Left lung (tissue), 10 donors: ENCODE data around the gene EFCAB7. TPM values are rescaled to one million over a fixed set of nuclear protein-coding genes. Genes with fewer than 3 reads are reported as not detected.

Experiments
- ATAC-seq: fragments of 200-7000 bp; cut with Tn5 transposase; one replicate; pipeline ENCODE4 v1.9.1; 2020; ENCODE audit warnings: moderate library complexity
- DNase-seq, 4 donors: peaks; one replicate each; pipeline ENCODE4 v3.0.0-alpha.2; 2013 to 2020
- H3K27ac ChIP-seq, 2 donors: fragments of 200-600 bp; sonication (generic) in 1 of 2; one replicate each; pipeline versions ENCODE4 v1.5.0 to v1.8.0; 2020 to 2021
- H3K27me3 ChIP-seq, 2 donors: fragments of 200-600 bp; sonication (generic) in 1 of 2; one replicate each; pipeline versions ENCODE4 v1.5.0 to v1.8.0; 2020 to 2021
- H3K36me3 ChIP-seq, 2 donors: fragments of 200-600 bp; sonication (generic) in 1 of 2; one replicate each; pipeline versions ENCODE4 v1.5.0 to v1.8.0; 2020 to 2021
- H3K4me1 ChIP-seq, 2 donors: fragments of 200-600 bp; one replicate each; pipeline ENCODE4 v1.8.0; 2021
- H3K4me3 ChIP-seq, 2 donors: fragments of 200-600 bp; sonication (generic) in 1 of 2; one replicate each; pipeline versions ENCODE4 v1.5.0 to v1.8.0; 2020 to 2021; ENCODE audit warnings: mild to moderate bottlenecking in 1 of 2
- H3K9me3 ChIP-seq, 2 donors: fragments of 200-600 bp; sonication (generic) in 1 of 2; one replicate each; pipeline versions ENCODE4 v1.5.0 to v1.8.0; 2020 to 2021
- CTCF ChIP-seq, 2 donors: fragments of 200-600 bp; sonication (generic) in 1 of 2; IDR thresholded peaks; one replicate each; pipeline versions ENCODE4 v1.5.0 to v1.8.0; 2021; ENCODE audit warnings: antibody characterized with exemption in 2 of 2
- intact Hi-C, 2 donors: fragments of 100-400 bp; cut with DNase I; formaldehyde crosslinking; loops; one replicate each; pipeline versions ENCODE4 v1.11.2 to v1.14.2; 2022
- polyA plus RNA-seq, 6 donors: library from polyadenylated mRNA; unstranded; fragments of 120-200 nt; gene quantifications; one replicate each; pipeline ENCODE4 v1.2.1, GENCODE V29; 2013; ENCODE audit not compliant: insufficient read length in 6 of 6
- total RNA-seq, 2 donors: library from RNA; stranded (reverse); fragmentation: NEBNext Ultra II Directional; extraction: Animal tissue kit (Norgen Biotek cat#: 25700); gene quantifications; one replicate each; pipeline ENCODE4 v1.2.1, GENCODE V29; 2021
- donor health status: DM: no; HTN: yes; CAD: no.
- donor health status: DM: no; HTN: no; CAD: no.

The EFCAB7 gene
- total and polyA plus RNA-seq, 8 donors = 6.8 to 32.6 (median 24.0) TPM

GRCh38 chr1:63545780-63546179, 22.5 kb downstream of the EFCAB7 start:
- Histone ChIP-seq H3K4me3 (no peak overlapping the region), H3K9me3 (no peaks in the 10 kb centered on the region), H3K27me3 (no peaks in the 10 kb centered on the region), H3K4me1 (no peaks in the 10 kb centered on the region), H3K27ac (no peak overlapping the region), H3K36me3 (peaks cover 0 to 4% of the 10 kb centered on the region in 2 donors)
- no peak for TF ChIP-seq CTCF (IDR thresholded peaks at IDR 0.05)
- ATAC-seq = no peak
- no peak for DNase-seq
- intact Hi-C loops = no loop called here

- Histone ChIP-seq H3K9me3 (no peaks in the 10 kb centered on the region), H3K27ac (no peak overlapping the region), H3K4me3 (no peak overlapping the region), H3K36me3 (peaks cover 0 to 4% of the 10 kb centered on the region in 2 donors), H3K4me1 (no peaks in the 10 kb centered on the region), H3K27me3 (no peaks in the 10 kb centered on the region)
- ATAC-seq (no peak), DNase-seq (no peak)
- intact Hi-C loops = no loop called here
- no peak for TF ChIP-seq CTCF (IDR thresholded peaks at IDR 0.05)
Measured at GRCh38 chr1:63547621-63548294, 24.4 kb downstream of the EFCAB7 start.

- intact Hi-C loops = no loop called here
- ATAC-seq = no peak
Measured at GRCh38 chr1:63548303-63548702, 25.0 kb downstream of the EFCAB7 start.

GRCh38 chr1:63548877-63549276, 25.6 kb downstream of the EFCAB7 start:
- intact Hi-C loops = no loop called here
- DNase-seq = no peak
- H3K4me3 ChIP-seq = no peak overlapping the region
- no peaks in the 10 kb centered on the region for H3K4me1 ChIP-seq
- TF ChIP-seq CTCF (IDR thresholded peaks at IDR 0.05) = no peak
- H3K27me3 ChIP-seq = no peaks in the 10 kb centered on the region
- H3K27ac ChIP-seq = no peak overlapping the region
- peaks cover 0 to 4% of the 10 kb centered on the region in 2 donors for H3K36me3 ChIP-seq
- H3K9me3 ChIP-seq = no peaks in the 10 kb centered on the region
- ATAC-seq = no peak

More at GRCh38 chr1:63548303-63548702, 25.0 kb downstream of the EFCAB7 start:
- Histone ChIP-seq H3K9me3 (no peaks in the 10 kb centered on the region), H3K36me3 (peaks cover 0 to 4% of the 10 kb centered on the region in 2 donors), H3K27me3 (no peaks in the 10 kb centered on the region), H3K4me1 (no peaks in the 10 kb centered on the region), H3K4me3 (no peak overlapping the region), H3K27ac (no peak overlapping the region)
- TF ChIP-seq CTCF (IDR thresholded peaks at IDR 0.05) = no peak
- no peak for DNase-seq

GRCh38 chr1:63555480-63555879, 32.2 kb downstream of the EFCAB7 start:
- intact Hi-C loops = no loop called here
- no peaks in the 10 kb centered on the region for H3K36me3 ChIP-seq
- H3K27me3 ChIP-seq = no peaks in the 10 kb centered on the region
- H3K4me3 ChIP-seq = no peak overlapping the region
- no peak for DNase-seq
- no peaks in the 10 kb centered on the region for H3K9me3 ChIP-seq
- ATAC-seq = no peak
- H3K4me1 ChIP-seq = no peaks in the 10 kb centered on the region
- no peak for TF ChIP-seq CTCF (IDR thresholded peaks at IDR 0.05)
- H3K27ac ChIP-seq = no peak overlapping the region
